ENCODE results near the gene MIS12. TPM values are rescaled to one million over a fixed set of nuclear protein-coding genes. Genes with fewer than 3 reads are reported as not detected.
A peak's percentile ranks its signal among the peaks of the same experiment; 100 is the strongest.

MIS12 gene
- total RNA-seq: 17.7 TPM

DNA sequence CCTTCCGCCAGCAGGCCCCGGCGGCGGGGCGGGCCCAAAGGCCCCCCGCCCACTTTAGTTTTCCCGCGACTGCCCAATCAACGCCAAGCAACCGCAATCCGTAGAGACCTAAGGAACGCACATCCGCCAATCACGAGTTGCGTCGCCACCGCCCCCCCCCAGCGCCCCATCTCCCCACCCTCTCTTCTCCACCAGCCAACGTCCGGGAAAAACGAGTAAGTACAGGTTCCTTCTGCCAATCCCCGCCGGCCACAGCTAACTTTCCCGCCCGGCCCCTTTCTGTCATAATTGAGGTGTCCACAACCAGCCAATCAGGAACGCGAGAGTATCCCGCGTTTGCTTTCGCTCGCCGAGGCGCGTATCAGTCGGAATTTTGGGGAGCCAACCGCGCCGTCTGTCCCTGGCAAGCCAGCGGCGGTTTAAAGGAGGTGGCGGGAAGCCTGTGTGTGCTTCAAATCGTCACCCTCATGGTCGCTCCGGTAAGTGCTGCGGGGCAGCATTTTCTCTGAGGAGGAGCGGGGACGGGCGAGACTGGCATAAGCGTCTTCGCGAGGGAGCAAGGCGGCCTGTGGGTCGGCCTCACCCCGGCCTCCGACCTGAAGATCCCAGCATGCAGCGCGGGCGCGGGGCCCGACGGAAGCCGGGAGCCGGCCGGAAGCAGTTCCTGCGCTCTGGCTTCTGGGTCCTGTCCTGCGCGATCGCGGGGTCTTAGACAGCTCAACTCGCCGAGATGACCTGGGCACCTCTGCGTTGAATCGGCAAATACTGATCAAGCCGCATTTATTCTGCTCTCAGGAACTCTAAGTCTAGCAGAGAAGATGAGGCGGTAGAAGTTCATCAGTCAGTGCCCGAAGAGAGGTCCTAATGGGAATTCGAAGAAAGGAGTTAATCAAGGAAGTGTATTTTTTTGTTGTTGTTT, at the start of gene MIS12:
MIS12 (plus strand) TSS at position 361 of the 919 bp plus-strand sequence. CDS start 2,297 bp downstream, outside the sequence.
- peak; percentile 99 for DNase-seq (ENCODE audit: low spot score)

DNA sequence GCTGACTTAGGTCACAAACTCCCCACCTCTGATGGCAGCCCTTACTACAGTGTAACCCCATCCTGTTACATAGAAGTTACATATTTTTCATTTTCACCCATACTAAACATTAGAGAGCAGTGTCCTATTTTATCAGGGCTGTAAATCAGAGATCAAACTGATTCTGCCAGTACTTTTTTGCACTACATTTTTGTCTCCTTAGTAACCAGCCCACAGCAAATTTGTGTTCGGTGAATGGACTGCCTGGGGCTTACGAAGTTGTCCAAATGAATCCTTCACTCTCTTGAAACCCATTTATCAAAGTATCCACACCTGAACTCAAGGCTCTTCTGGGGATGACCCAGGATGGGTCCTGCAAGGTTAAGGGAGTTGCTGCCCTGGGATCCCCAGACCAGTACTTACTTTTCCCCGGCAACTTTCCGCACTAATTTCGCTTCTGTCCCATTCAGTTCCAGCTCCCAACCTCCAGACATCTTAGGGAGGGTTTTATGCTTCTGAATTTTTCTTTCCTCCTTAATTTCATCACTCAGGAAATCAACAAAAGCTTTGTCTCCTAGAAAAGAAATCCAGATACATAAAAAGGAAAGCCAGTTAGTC, 48.5 kb upstream of the MIS12 start:
- DNase-seq (ENCODE audit: low spot score): no peak

- DNase-seq (ENCODE audit: low spot score): peak; percentile 94
These were observed 47.5 kb upstream of the MIS12 start, which contains the start of gene C1QBP for GRCh38 chr17:5438716-5439445. TSS of gene C1QBP (minus strand) at chr17:5439155. CDS start at chr17:5439073, 82 bp downstream.

DNA sequence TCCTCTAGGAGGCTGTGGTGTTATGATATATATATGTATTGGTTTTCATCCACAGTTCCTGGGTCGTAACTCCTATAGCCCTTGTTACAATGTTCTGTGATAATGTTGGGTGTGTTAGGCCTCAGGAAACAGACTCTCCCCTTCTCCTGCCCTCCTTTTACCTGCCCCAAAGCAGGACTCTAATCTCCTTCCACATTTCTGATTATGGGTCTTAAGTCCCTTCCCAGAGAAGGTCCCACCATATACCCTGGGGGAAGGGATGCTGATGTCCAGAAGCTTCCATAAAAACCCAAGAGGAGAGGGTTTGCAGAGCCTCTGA, 47.0 kb upstream of the MIS12 start:
- DNase-seq (ENCODE audit: low spot score): no peak

DNA sequence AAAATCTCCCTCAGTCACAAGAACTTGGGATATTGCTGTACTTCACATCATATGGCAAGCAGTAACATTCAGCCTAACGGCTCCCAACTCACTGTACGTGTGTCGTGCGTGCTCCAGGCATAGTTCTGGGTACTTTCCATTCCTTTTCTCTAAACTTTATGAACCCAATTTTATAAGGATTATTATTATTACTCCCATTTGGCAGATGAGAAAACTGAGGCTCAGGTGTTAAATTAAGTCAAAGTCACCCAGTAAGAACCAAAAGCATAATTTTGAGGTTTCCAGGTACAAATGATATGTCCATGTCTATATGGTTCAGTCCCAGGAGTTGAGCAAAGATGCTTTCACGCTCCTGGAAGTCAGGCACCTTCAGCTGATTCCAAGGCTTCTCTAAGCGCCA, 42.6 kb upstream of the MIS12 start:
- no peak for DNase-seq (ENCODE audit: low spot score)

- no peak for DNase-seq (ENCODE audit: low spot score)
These were observed 42.2 kb upstream of the MIS12 start for GRCh38 chr17:5444209-5444608.

GRCh38 chr17:5446786-5447185, 39.6 kb upstream of the MIS12 start:
- no peak for DNase-seq (ENCODE audit: low spot score)

- DNase-seq (ENCODE audit: low spot score): no peak
These were observed 21.5 kb upstream of the MIS12 start for GRCh38 chr17:5464717-5465507.

DNA sequence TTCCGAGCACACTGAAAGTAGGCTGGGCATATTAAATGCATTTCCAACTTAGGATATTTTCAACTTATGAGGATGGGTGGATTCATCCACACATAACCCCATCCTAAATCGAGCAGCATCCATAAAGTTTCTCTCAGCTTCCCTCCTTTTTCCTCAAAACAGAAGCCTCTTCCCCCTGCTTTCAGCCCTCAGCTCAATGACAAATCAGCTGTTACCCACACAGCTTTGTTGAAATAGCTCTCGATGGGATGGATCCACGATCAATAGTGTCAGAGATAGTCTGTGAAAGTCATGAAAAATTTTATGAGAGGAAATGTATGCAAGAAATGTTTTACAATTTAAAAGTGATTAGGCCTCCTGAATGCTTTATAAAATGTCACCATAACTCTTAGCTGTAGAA, 20.1 kb upstream of the MIS12 start:
- no peak for DNase-seq (ENCODE audit: low spot score)

DNA sequence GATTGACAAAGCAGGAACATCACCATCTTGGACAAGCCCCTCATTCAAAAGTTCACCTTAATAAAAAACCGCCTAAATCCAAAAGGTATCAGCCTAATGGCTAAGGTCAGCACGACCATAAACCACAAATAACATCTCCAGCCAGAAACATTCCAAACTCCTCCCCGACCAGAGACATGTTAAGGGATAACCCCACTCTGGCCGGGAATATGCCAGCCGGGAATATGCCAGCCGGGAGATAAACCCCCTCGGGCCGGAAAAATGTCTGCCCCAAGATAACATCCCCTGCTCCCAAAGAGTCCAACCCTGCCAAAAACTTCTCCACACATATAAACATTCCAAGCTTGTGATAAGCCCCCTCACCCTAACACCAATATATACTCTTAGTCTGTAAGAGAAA, 18.9 kb upstream of the MIS12 start:
- DNase-seq (ENCODE audit: low spot score): no peak

GRCh38 chr17:5468075-5468473, 18.3 kb upstream of the MIS12 start:
- no peak for DNase-seq (ENCODE audit: low spot score)

- no peak for DNase-seq (ENCODE audit: low spot score)
These were observed 13.9 kb upstream of the MIS12 start for GRCh38 chr17:5472511-5472910.

DNA sequence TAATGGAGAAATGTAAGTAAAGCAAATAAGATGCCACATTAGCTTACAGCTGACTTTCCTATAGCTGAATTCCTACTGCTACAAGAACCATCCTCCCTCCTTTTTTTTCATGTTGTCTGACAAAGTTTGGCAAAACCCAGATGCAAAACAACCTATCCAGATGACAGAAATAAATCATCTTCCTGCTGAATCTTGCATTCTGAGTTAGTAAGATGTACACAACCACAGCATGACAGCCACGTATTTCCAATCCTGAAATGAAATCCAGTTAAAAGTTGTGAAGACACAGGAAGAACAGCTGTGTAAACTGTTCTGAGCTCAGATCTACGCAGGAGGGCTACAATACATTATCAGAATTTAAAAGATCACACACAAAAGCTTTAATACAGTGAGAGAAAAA, 12.5 kb upstream of the MIS12 start:
- DNase-seq (ENCODE audit: low spot score): no peak

DNA sequence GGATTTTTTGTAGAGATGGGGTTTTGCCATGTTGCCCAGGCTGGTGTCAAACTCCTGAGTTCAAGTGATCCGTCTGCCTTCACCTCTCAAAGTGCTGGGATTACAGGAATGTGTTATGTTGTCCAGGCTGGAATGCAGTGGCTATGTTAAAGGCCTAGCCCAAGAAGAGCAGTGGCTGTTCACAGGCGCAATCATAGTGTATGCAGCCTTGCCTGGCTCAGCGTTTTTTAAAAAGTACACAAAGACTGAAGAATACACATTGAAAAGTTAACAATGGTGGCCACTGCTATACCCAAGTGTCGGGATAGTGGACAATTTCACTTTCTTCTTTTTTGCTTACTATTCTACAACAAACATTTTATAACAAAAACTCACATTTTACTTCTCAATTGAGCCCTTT, 7.4 kb upstream of the MIS12 start:
- no peak for DNase-seq (ENCODE audit: low spot score)

DNA sequence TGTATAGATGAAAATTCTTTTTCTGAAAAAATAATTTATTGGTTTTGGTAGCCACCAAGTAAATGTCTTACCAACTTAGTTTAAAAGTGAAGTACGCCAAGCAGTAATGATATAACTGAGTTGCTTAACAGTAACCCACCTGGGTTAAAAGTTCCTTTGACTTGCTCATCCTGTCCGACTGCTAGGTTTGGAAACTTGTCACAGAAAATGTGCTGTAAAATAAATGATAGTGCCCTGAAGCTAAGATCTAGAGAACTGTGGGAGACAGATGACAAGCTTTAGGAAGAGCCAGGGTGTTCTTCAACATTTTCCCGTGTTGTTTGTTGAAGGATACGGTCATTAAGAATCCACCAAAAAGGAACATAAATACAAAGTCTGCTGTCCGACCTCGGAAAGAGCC, 5.4 kb upstream of the MIS12 start:
- DNase-seq (ENCODE audit: low spot score): no peak

- DNase-seq (ENCODE audit: low spot score): no peak
These were observed 4.9 kb upstream of the MIS12 start for GRCh38 chr17:5481451-5481850.

GRCh38 chr17:5485270-5486205, 828 bp upstream of the MIS12 start, which contains the start of gene DERL2:
TSS of gene DERL2 (minus strand) at chr17:5486178. CDS start at chr17:5486161, 17 bp downstream.
- DNase-seq (ENCODE audit: low spot score): no peak

GRCh38 chr17:5488752-5489151, 2.4 kb downstream of the MIS12 start:
- DNase-seq (ENCODE audit: low spot score): no peak

- no peak for DNase-seq (ENCODE audit: low spot score)
These were observed 6.6 kb downstream of the MIS12 start for GRCh38 chr17:5492970-5493369.

- DNase-seq (ENCODE audit: low spot score): no peak
These were observed 13.3 kb downstream of the MIS12 start for GRCh38 chr17:5499476-5500231.
